Trophoblast cell (in vitro differentiated cells and primary cell): ENCODE results near the gene CYTH2.
"Not testable (repeated sequence)": the region's sequence is repeated elsewhere in the genome, so short reads cannot be mapped to it uniquely, and the experiment has no call there.

ENCODE experiments used
- DNase-seq, 2 donors: peaks; one replicate each; pipeline ENCODE4 v3.0.0-alpha.2; 2016
- H2AFZ ChIP-seq: 2 replicates; pipeline ENCODE4 v1.6.1; 2013; ENCODE audit warnings: low read length, moderate library complexity, mild to moderate bottlenecking; ENCODE audit not compliant: insufficient read depth, poor library complexity
- H2AK5ac ChIP-seq: 2 replicates; pipeline ENCODE4 v1.6.1; 2013; ENCODE audit warnings: mild to moderate bottlenecking, low read length
- H2BK120ac ChIP-seq: 2 replicates; pipeline ENCODE4 v1.6.1; 2013; ENCODE audit warnings: low read length, mild to moderate bottlenecking, moderate library complexity; ENCODE audit not compliant: insufficient read depth, poor library complexity
- H2BK12ac ChIP-seq: 2 replicates; pipeline ENCODE4 v1.6.1; 2013; ENCODE audit warnings: mild to moderate bottlenecking, low read length, moderate library complexity
- H2BK5ac ChIP-seq: 2 replicates; pipeline ENCODE4 v1.6.1; 2013; ENCODE audit warnings: low read length, low read depth, moderate library complexity, mild to moderate bottlenecking; ENCODE audit not compliant: poor library complexity
- H3K14ac ChIP-seq: 2 replicates; pipeline ENCODE4 v1.6.1; 2013; ENCODE audit warnings: mild to moderate bottlenecking, low read length
- H3K18ac ChIP-seq: 2 replicates; pipeline ENCODE4 v1.6.1; 2013; ENCODE audit warnings: mild to moderate bottlenecking, low read length
- H3K23ac ChIP-seq: 2 replicates; pipeline ENCODE4 v1.6.1; 2013; ENCODE audit warnings: low read length
- H3K27ac ChIP-seq: 2 replicates; pipeline ENCODE4 v1.5.1; 2013; ENCODE audit warnings: low read depth, mild to moderate bottlenecking, inconsistent platforms, low read length, moderate library complexity
- H3K27me3 ChIP-seq: 2 replicates; pipeline ENCODE4 v1.6.1; 2013; ENCODE audit warnings: inconsistent platforms, mild to moderate bottlenecking, low read length, moderate library complexity; ENCODE audit not compliant: insufficient read depth
- H3K36me3 ChIP-seq, 2 experiments: 1 replicate in 1 of 2; 2 replicates in 1 of 2; pipeline ENCODE4 v1.6.1; 2013; ENCODE audit warnings: low read length in 2 of 2, mild to moderate bottlenecking in 2 of 2, moderate library complexity in 1 of 2; ENCODE audit not compliant: insufficient read depth in 2 of 2, control insufficient read depth in 1 of 2
- H3K4ac ChIP-seq: 2 replicates; pipeline ENCODE4 v1.6.1; 2013; ENCODE audit warnings: low read depth, mild to moderate bottlenecking, low read length, moderate library complexity
- H3K4me1 ChIP-seq, 2 experiments: 1 replicate in 1 of 2; 2 replicates in 1 of 2; pipeline ENCODE4 v1.6.1; 2013; ENCODE audit warnings: low read length in 2 of 2, mild to moderate bottlenecking in 2 of 2, moderate library complexity in 1 of 2; ENCODE audit not compliant: insufficient read depth in 2 of 2, control insufficient read depth in 1 of 2
- H3K4me2 ChIP-seq: 2 replicates; pipeline ENCODE4 v1.6.1; 2013; ENCODE audit warnings: inconsistent platforms, mild to moderate bottlenecking, low read length, moderate library complexity
- H3K4me3 ChIP-seq: 2 replicates; pipeline ENCODE4 v1.5.1; 2013; ENCODE audit warnings: mild to moderate bottlenecking, low read depth, low read length, inconsistent platforms
- H3K79me1 ChIP-seq: one replicate; pipeline ENCODE4 v1.6.1; 2013; ENCODE audit warnings: low read length
- H3K79me2 ChIP-seq: 2 replicates; pipeline ENCODE4 v1.6.1; 2013; ENCODE audit warnings: low read length, mild to moderate bottlenecking; ENCODE audit not compliant: control insufficient read depth, insufficient read depth, poor library complexity
- H3K9ac ChIP-seq: 2 replicates; pipeline ENCODE4 v1.6.1; 2013; ENCODE audit warnings: mild to moderate bottlenecking, low read length
- H3K9me3 ChIP-seq: 2 replicates; pipeline ENCODE4 v1.6.1; 2013; ENCODE audit warnings: low read depth, mild to moderate bottlenecking, control low read depth, inconsistent platforms, low read length; ENCODE audit not compliant: insufficient read depth
- H4K12ac ChIP-seq: 2 replicates; pipeline ENCODE4 v1.6.1; 2013; ENCODE audit warnings: low read depth, mild to moderate bottlenecking, low read length, moderate library complexity
- H4K8ac ChIP-seq: 2 replicates; pipeline ENCODE4 v1.6.1; 2013; ENCODE audit warnings: low read depth, mild to moderate bottlenecking, low read length, moderate library complexity
- H4K91ac ChIP-seq: one replicate; pipeline ENCODE4 v1.6.1; 2013; ENCODE audit warnings: low read depth, mild to moderate bottlenecking, low read length, moderate library complexity
- WGBS: extraction: QIAGEN DNeasy Blood & Tissue Kit; methylation state at CpG from one replicate; pipeline ENCODE4 v1.1.7; 2013; ENCODE audit warnings: missing lambda C conversion rate; ENCODE audit not compliant: insufficient read length, insufficient coverage; ENCODE audit errors: extremely low coverage; 5-methylcytosine and 5-hydroxymethylcytosine counted together

The CYTH2 gene

DNA sequence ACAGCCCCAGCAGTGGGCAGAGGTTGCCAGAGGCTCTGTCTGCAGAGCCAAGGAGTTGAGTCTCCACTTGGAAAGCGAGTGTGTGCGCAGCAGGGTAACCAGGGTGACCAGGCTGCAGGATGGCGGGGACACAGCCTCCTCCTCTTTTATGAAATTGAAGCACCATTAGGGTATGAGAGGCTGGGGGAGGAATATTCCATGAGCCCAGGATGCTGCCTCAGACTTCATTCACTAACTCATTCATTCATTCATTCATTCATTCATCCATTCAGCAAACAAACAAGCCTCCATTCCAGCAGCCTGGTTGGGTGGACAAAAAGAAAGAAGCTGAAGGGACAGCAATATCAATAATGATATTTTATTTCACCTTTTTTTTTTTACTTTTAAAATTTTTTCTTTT lies 49.0 kb downstream of the CYTH2 start:
- H2BK12ac ChIP-seq: no peak overlapping the region
- no peaks in the 10 kb centered on the region for H3K27me3 ChIP-seq
- H3K27ac ChIP-seq: no peak overlapping the region
- H3K36me3 ChIP-seq: no peaks in the 10 kb centered on the region
- WGBS: no CpG with 5 or more reads among the region's 3 CpGs
- peaks cover 3% of the 10 kb centered on the region for H3K79me2 ChIP-seq
- peaks cover 2% of the 10 kb centered on the region in 2 experiments for H3K4me1 ChIP-seq
- no peak overlapping the region for H3K4ac ChIP-seq
- H2BK5ac ChIP-seq: no peak overlapping the region
- H3K4me2 ChIP-seq: no peak overlapping the region
- no peak overlapping the region for H4K12ac ChIP-seq
- no peak overlapping the region for H2BK120ac ChIP-seq
- H3K9ac ChIP-seq: no peak overlapping the region
- no peak overlapping the region for H2AK5ac ChIP-seq
- no peak overlapping the region for H3K14ac ChIP-seq
- peaks cover 4% of the 10 kb centered on the region for H3K79me1 ChIP-seq
- no peak overlapping the region for H3K18ac ChIP-seq
- no peak overlapping the region for H3K23ac ChIP-seq
- DNase-seq: no peak
- H3K9me3 ChIP-seq: peaks cover 2% of the 10 kb centered on the region
- H2AFZ ChIP-seq: no peak overlapping the region
- no peak overlapping the region for H4K8ac ChIP-seq
- H4K91ac ChIP-seq: no peak overlapping the region
- H3K4me3 ChIP-seq: no peak overlapping the region

GRCh38 chr19:48519426-48519825 lies 50.3 kb downstream of the CYTH2 start:
- not testable (repeated sequence) for H3K79me2 ChIP-seq, H4K8ac ChIP-seq, H2AK5ac ChIP-seq, H3K79me1 ChIP-seq, H3K4me3 ChIP-seq, H2BK120ac ChIP-seq, H3K4me2 ChIP-seq, H3K14ac ChIP-seq, H3K36me3 ChIP-seq, DNase-seq, H2AFZ ChIP-seq, H3K23ac ChIP-seq, H3K4ac ChIP-seq, H3K27ac ChIP-seq, H3K9me3 ChIP-seq, H3K9ac ChIP-seq, H2BK5ac ChIP-seq, H3K4me1 ChIP-seq, H3K27me3 ChIP-seq, H2BK12ac ChIP-seq, H4K12ac ChIP-seq, H4K91ac ChIP-seq, H3K18ac ChIP-seq
- no CpG with 5 or more reads among the region's 4 CpGs for WGBS

GRCh38 chr19:48520134-48520533 lies 51.0 kb downstream of the CYTH2 start:
- no peak overlapping the region for H3K27ac ChIP-seq
- no peak overlapping the region for H2AFZ ChIP-seq
- H3K4me2 ChIP-seq: no peak overlapping the region
- no peak overlapping the region for H2BK120ac ChIP-seq
- H3K18ac ChIP-seq: no peak overlapping the region
- H4K8ac ChIP-seq: no peak overlapping the region
- no peak overlapping the region for H2BK5ac ChIP-seq
- WGBS: no CpG with 5 or more reads among the region's 4 CpGs
- DNase-seq: no peak
- no peak overlapping the region for H3K4me3 ChIP-seq
- H3K79me1 ChIP-seq: no peaks in the 10 kb centered on the region
- no peak overlapping the region for H3K9ac ChIP-seq
- H3K14ac ChIP-seq: no peak overlapping the region
- H2AK5ac ChIP-seq: no peak overlapping the region
- H2BK12ac ChIP-seq: no peak overlapping the region
- H3K36me3 ChIP-seq: no peaks in the 10 kb centered on the region
- no peaks in the 10 kb centered on the region for H3K27me3 ChIP-seq
- no peak overlapping the region for H3K23ac ChIP-seq
- H3K4ac ChIP-seq: no peak overlapping the region
- H4K91ac ChIP-seq: no peak overlapping the region
- H3K79me2 ChIP-seq: no peaks in the 10 kb centered on the region
- no peaks in the 10 kb centered on the region for H3K4me1 ChIP-seq
- H3K9me3 ChIP-seq: no peaks in the 10 kb centered on the region
- H4K12ac ChIP-seq: no peak overlapping the region

DNA sequence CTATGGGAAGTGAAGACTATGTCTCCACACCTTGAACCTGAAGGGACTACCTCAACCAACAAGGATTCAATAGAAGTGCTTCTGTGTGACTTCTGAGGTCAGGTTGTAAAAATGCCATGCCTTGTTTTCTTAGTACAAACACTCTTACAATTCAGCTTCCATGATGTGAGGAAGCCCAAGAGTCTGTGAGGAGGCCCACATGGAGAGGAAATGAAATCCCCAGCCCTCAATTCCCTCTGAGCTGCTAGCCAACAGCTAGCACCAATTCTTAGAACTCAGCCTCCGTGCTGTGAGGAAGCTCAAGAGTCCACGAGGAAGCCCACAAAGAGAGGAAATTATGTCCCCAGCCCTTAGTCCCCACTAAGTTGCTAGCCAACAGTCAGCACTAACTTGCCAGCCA lies 55.1 kb downstream of the CYTH2 start:
- Histone ChIP-seq H3K9me3 (peaks cover 3% of the 10 kb centered on the region), H3K23ac (no peak overlapping the region), H3K4me1 (no peaks in the 10 kb centered on the region), H2BK120ac (no peak overlapping the region), H3K4ac (no peak overlapping the region), H3K36me3 (no peaks in the 10 kb centered on the region), H3K18ac (no peak overlapping the region), H3K9ac (no peak overlapping the region), H2AFZ (no peak overlapping the region), H3K14ac (no peak overlapping the region), H3K79me1 (no peaks in the 10 kb centered on the region), H3K79me2 (no peaks in the 10 kb centered on the region), H4K12ac (no peak overlapping the region), H3K4me3 (no peak overlapping the region), H2BK12ac (no peak overlapping the region), H3K27me3 (no peaks in the 10 kb centered on the region), H4K8ac (no peak overlapping the region), H3K27ac (no peak overlapping the region), H2AK5ac (no peak overlapping the region), H3K4me2 (no peak overlapping the region), H4K91ac (no peak overlapping the region), H2BK5ac (no peak overlapping the region)
- no peak for DNase-seq
- WGBS: no CpG with 5 or more reads among the region's 2 CpGs
